H1 (cell line): Measurements from ENCODE around the gene NPM1.

Source experiments
- ATF2 ChIP-seq: IDR thresholded peaks from 2 replicates; pipeline ENCODE4 v1.6.1; 2012; ENCODE audit warnings: low read length, inconsistent platforms
- BRCA1 ChIP-seq: IDR thresholded peaks from 2 replicates; pipeline ENCODE4 v1.6.1; 2012; ENCODE audit warnings: low read depth, low read length, improper control_type of control experiment
- CBX5 ChIP-seq: fragments of 300-800, 300-1000 bp; sonication (generic); IDR thresholded peaks from 2 replicates; pipeline ENCODE4 v1.7.1; 2016; ENCODE audit warnings: antibody characterized with exemption, low read length, low read depth
- CBX8 ChIP-seq: fragments of 300-800, 300-1000 bp; sonication (generic); IDR thresholded peaks from 2 replicates; pipeline ENCODE4 v1.7.1; 2016; ENCODE audit warnings: low read depth, low read length, borderline replicate concordance
- CEBPB ChIP-seq: IDR thresholded peaks from 2 replicates; pipeline ENCODE4 v1.6.1; 2012; ENCODE audit warnings: low read depth, low read length
- CHD2 ChIP-seq: IDR thresholded peaks from 2 replicates; pipeline ENCODE4 v1.6.1; 2012; ENCODE audit warnings: low read length, improper control_type of control experiment
- CTCF ChIP-seq, 3 experiments: IDR thresholded peaks; 1 replicate in 2 of 3; 2 replicates in 1 of 3; pipeline versions ENCODE4 v1.5.1 to v1.6.1; 2011; ENCODE audit warnings: low read length in 3 of 3, mild to moderate bottlenecking in 3 of 3, inconsistent platforms in 2 of 3, low read depth in 1 of 3, moderate library complexity in 1 of 3; ENCODE audit not compliant: insufficient read depth in 1 of 3; ENCODE audit errors: control extremely low read depth in 1 of 3
- EP300 ChIP-seq, 2 experiments: IDR thresholded peaks; 1 replicate in 1 of 2; 2 replicates in 1 of 2; pipeline ENCODE4 v1.6.1; 2011 to 2012; ENCODE audit warnings: low read depth in 2 of 2, low read length in 2 of 2, mild to moderate bottlenecking in 2 of 2, borderline replicate concordance in 1 of 2, inconsistent platforms in 1 of 2, moderate library complexity in 1 of 2
- EZH2 ChIP-seq: fragments of 200-600 bp; sonication (generic); IDR thresholded peaks from 2 replicates; pipeline ENCODE4 v1.7.1; 2012; ENCODE audit warnings: low read depth, mild to moderate bottlenecking, moderate library complexity, low read length, inconsistent platforms; ENCODE audit not compliant: severe bottlenecking
- POLR2A ChIP-seq, 2 experiments: IDR thresholded peaks; 1 replicate in 1 of 2; 2 replicates in 1 of 2; pipeline ENCODE4 v1.6.1; 2011; ENCODE audit warnings: low read depth in 2 of 2, low read length in 2 of 2, mild to moderate bottlenecking in 2 of 2; ENCODE audit errors: control extremely low read depth in 1 of 2
- POLR2AphosphoS5 ChIP-seq: IDR thresholded peaks from 2 replicates; pipeline ENCODE4 v1.6.1; 2011; ENCODE audit warnings: low read depth, low read length
- RAD21 ChIP-seq, 2 experiments: IDR thresholded peaks in 1 of 2; conservative IDR thresholded peaks in 1 of 2; 2 replicates each; pipeline ENCODE4 v1.6.1; 2011; ENCODE audit warnings: low read depth in 2 of 2, low read length in 2 of 2, improper control_type of control experiment in 1 of 2, inconsistent platforms in 1 of 2, mild to moderate bottlenecking in 1 of 2, moderate library complexity in 1 of 2
- TAF1 ChIP-seq: IDR thresholded peaks from 2 replicates; pipeline ENCODE4 v1.6.1; 2011; ENCODE audit warnings: mild to moderate bottlenecking, low read depth, low read length
- ZNF274 ChIP-seq: IDR thresholded peaks from 2 replicates; pipeline ENCODE4 v1.7.0; 2012; ENCODE audit warnings: low read length, borderline replicate concordance; ENCODE audit errors: extremely low read depth

- TF ChIP-seq CTCF (IDR thresholded peaks at IDR 0.05; ENCODE audit: control extremely low read depth in 1 of 3, insufficient read depth in 1 of 3, low read depth in 1 of 3, low read length in 3 of 3) (peak in 1 of 3 experiments; percentile 13; a peak in 1 of 4 replicates), CHD2 (no peak), RAD21 (IDR thresholded peaks at IDR 0.05 in 1 of 2, conservative IDR thresholded peaks at IDR 0.05 in 1 of 2; ENCODE audit: low read depth in 2 of 2, low read length in 2 of 2) (peak in 1 of 2 experiments; percentile 13; a peak in 1 of 4 replicates), ZNF274 (no peak), POLR2A (IDR thresholded peaks at IDR 0.05; ENCODE audit: control extremely low read depth in 1 of 2, low read depth in 2 of 2, low read length in 2 of 2) (no peak), TAF1 (no peak), POLR2AphosphoS5 (no peak), EZH2 (no peak), CEBPB (no peak), CBX5 (no peak), ATF2 (no peak), BRCA1 (no peak), EP300 (IDR thresholded peaks at IDR 0.05; ENCODE audit: borderline replicate concordance in 1 of 2, low read depth in 2 of 2, low read length in 2 of 2) (no peak), CBX8 (no peak)
Observed at GRCh38 chr5:171433982-171434676, 46.5 kb downstream of the NPM1 start.
